ENCODE data around the gene ZC3H12D.

The ZC3H12D gene

DNA sequence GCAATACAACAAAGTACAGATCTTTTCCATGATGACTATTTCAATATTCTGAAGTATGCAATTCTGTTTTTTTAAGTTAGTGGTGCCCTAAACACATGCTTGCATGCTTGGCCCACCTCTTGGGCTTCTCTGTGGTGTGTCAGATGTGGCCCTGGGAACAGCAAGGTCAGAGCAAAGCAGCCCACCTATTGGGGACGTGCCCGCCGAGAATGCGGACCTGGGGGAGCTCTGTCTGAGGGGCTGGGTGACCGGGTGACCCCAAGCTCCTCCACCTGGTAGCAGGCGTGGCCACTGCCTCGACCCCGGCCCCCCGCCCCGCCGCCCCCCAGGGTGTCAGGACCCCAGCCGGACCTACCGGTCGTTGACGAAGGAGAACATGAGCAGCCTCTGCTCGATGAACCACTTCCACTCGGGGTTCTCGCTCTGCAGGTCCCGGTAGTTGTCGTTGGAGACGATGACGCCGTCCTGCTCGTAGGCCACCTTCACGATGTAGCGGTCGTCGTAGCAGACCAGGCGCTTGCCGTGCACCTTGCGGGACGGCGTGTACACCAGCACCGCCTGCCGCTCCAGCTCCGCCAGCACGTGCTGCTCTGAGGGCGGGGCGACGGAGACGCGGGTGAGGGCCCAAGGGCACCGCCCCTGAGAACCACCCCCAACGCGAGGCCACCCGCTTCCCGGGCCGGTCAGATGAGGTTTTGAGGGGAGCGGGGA lies 28.3 kb downstream of the ZC3H12D start:
- H4K20me1 ChIP-seq (ENCODE audit: insufficient read depth): no peaks in the 10 kb centered on the region
- H3K27ac ChIP-seq: no peak overlapping the region
- no peak overlapping the region for H3K4me3 ChIP-seq (IDR thresholded peaks at IDR 0.05; ENCODE audit: insufficient read depth, low read depth, low read length)
- H3K9ac ChIP-seq: no peak overlapping the region
- H3K36me3 ChIP-seq (ENCODE audit: insufficient read depth): no peaks in the 10 kb centered on the region
- H3K27me3 ChIP-seq (ENCODE audit: insufficient read depth, low read depth): no peaks in the 10 kb centered on the region
- H3K79me2 ChIP-seq (ENCODE audit: insufficient read depth, low read depth): no peaks in the 10 kb centered on the region
- H3K4me2 ChIP-seq: no peak overlapping the region
- no peak for TF ChIP-seq CTCF (conservative IDR thresholded peaks at IDR 0.05; ENCODE audit: low read depth, low read length)
- H3K4me1 ChIP-seq (ENCODE audit: low read depth, poor library complexity, severe bottlenecking): no peaks in the 10 kb centered on the region
- no peak overlapping the region for H2AFZ ChIP-seq (ENCODE audit: low read depth)

DNA sequence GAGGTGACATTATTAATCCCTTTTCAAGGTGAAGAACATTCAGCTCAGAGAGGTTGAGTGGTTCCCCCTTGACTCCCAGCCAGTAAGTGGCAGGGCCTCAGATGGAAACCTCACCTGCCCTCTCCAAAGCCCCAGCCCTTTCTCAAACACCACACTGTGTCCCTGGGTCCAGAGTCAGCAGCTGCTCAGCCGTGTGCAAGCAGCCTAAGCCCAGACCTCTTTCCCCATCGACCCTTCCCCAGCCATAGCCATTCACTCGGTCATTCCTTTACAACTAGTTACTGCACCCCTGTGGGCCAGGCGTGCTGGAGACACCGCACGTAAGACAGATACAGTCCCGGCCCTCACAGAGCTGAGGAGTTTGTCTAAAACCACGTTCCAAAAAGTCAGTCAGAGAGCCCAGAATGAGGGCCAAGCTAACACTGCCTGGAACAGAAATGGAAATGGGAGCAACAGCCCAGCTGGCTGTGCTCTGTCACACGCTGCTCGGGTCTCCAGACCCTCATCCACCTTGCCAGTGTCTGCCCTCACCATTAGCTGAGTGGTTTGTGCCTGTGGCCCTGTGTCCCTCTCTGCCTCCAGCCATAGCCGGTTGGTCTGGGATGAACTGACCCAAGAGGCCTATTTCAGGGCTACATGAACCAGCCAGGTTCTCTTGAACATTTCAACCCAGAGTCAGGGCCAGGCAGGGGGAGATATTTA lies 29.6 kb downstream of the ZC3H12D start:
- no peak overlapping the region for H2AFZ ChIP-seq (ENCODE audit: low read depth)
- TF ChIP-seq CTCF (conservative IDR thresholded peaks at IDR 0.05; ENCODE audit: low read depth, low read length): no peak

GRCh38 chr6:149454346-149454848 lies 30.4 kb downstream of the ZC3H12D start:
- no peaks in the 10 kb centered on the region for H3K36me3 ChIP-seq (ENCODE audit: insufficient read depth)
- no peaks in the 10 kb centered on the region for H3K79me2 ChIP-seq (ENCODE audit: insufficient read depth, low read depth)
- H3K4me2 ChIP-seq: no peak overlapping the region
- no peak overlapping the region for H3K9ac ChIP-seq
- no peaks in the 10 kb centered on the region for H3K27me3 ChIP-seq (ENCODE audit: insufficient read depth, low read depth)
- no peak for TF ChIP-seq CTCF (conservative IDR thresholded peaks at IDR 0.05; ENCODE audit: low read depth, low read length)
- H3K27ac ChIP-seq: no peak overlapping the region
- H4K20me1 ChIP-seq (ENCODE audit: insufficient read depth): no peaks in the 10 kb centered on the region
- H3K4me1 ChIP-seq (ENCODE audit: low read depth, poor library complexity, severe bottlenecking): no peaks in the 10 kb centered on the region
- no peak overlapping the region for H3K4me3 ChIP-seq (IDR thresholded peaks at IDR 0.05; ENCODE audit: insufficient read depth, low read depth, low read length)
- H2AFZ ChIP-seq (ENCODE audit: low read depth): no peak overlapping the region

More for the DNA sequence above, 29.6 kb downstream of the ZC3H12D start:
- no peak overlapping the region for H3K4me2 ChIP-seq
- H3K79me2 ChIP-seq (ENCODE audit: insufficient read depth, low read depth): no peaks in the 10 kb centered on the region
- H3K36me3 ChIP-seq (ENCODE audit: insufficient read depth): no peaks in the 10 kb centered on the region
- no peak overlapping the region for H3K9ac ChIP-seq
- H3K27me3 ChIP-seq (ENCODE audit: insufficient read depth, low read depth): no peaks in the 10 kb centered on the region
- H3K4me3 ChIP-seq (IDR thresholded peaks at IDR 0.05; ENCODE audit: insufficient read depth, low read depth, low read length): no peak overlapping the region
- no peak overlapping the region for H3K27ac ChIP-seq
- H3K4me1 ChIP-seq (ENCODE audit: low read depth, poor library complexity, severe bottlenecking): no peaks in the 10 kb centered on the region
- no peaks in the 10 kb centered on the region for H4K20me1 ChIP-seq (ENCODE audit: insufficient read depth)

DNA sequence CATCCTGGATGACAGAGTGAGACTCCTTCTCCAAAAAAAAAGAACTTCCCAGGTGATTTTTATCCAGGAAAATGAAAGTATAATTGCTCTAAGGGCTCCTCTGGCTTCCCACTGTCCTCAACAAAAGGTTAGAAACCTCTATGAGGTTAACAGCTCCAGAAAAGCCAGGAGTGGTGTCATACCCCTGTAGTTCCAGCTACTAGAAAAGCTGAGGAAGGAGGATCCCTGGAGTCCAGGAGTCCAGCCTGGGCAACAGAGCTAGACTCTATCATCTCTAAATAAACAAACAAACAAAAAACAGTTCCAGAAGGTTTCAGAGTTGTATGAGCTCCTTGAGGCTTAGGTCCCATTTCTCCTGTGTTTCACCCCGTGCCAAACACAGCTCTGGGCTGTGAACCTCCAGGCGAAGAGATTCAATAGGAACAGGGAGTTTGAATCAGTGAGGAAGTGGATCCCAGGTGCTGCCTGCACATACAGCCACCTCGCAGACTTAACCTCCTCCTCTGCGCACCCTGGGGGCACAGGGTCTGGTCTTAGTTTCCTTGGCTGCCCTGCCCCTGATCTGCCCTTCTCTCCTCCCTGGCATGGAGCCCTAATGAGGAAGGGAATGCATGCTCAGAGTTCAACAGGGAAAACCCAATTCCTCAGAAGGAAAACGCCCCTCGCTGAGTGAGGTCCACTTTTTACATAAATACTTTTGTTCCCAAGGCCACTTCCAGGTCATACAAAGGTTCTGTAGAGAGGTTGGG lies 31.0 kb downstream of the ZC3H12D start:
- no peak overlapping the region for H3K4me2 ChIP-seq
- TF ChIP-seq CTCF (conservative IDR thresholded peaks at IDR 0.05; ENCODE audit: low read depth, low read length): no peak
- H3K79me2 ChIP-seq (ENCODE audit: insufficient read depth, low read depth): no peaks in the 10 kb centered on the region
- H4K20me1 ChIP-seq (ENCODE audit: insufficient read depth): no peaks in the 10 kb centered on the region
- H3K9ac ChIP-seq: no peak overlapping the region
- H3K4me1 ChIP-seq (ENCODE audit: low read depth, poor library complexity, severe bottlenecking): no peaks in the 10 kb centered on the region
- H3K4me3 ChIP-seq (IDR thresholded peaks at IDR 0.05; ENCODE audit: insufficient read depth, low read depth, low read length): no peak overlapping the region
- H3K27me3 ChIP-seq (ENCODE audit: insufficient read depth, low read depth): no peaks in the 10 kb centered on the region
- H3K36me3 ChIP-seq (ENCODE audit: insufficient read depth): no peaks in the 10 kb centered on the region
- no peak overlapping the region for H2AFZ ChIP-seq (ENCODE audit: low read depth)
- no peak overlapping the region for H3K27ac ChIP-seq

Measured in KMS-11 (cell line).